ENCODE measurements around the gene SUGCT.

Gene SUGCT

GRCh38 chr7:40833888-40834234, 699.1 kb downstream of the SUGCT start (continued):
- no peak for TF ChIP-seq ZBTB10 (tag by site-specific recombination; IDR thresholded peaks at IDR 0.05)
- TF ChIP-seq MZF1 (tag by site-specific recombination; IDR thresholded peaks at IDR 0.05; ENCODE audit: borderline replicate concordance): no peak
- no peak for TF ChIP-seq ZNF202 (tag by site-specific recombination; IDR thresholded peaks at IDR 0.05; ENCODE audit: borderline replicate concordance)
- TF ChIP-seq KLF8 (tag by site-specific recombination; IDR thresholded peaks at IDR 0.05): no peak

- POLR2A ChIA-PET: no interaction called here
- no peak overlapping the region for H3K27ac ChIP-seq (ENCODE audit: extremely low read depth, low read depth, low read length)
- H3K36me3 ChIP-seq (ENCODE audit: control insufficient read depth in 2 of 2, insufficient read depth in 1 of 2, low read length in 2 of 2): no peaks in the 10 kb centered on the region
- H3K4me1 ChIP-seq (ENCODE audit: control insufficient read depth, insufficient read depth, low read length): no peaks in the 10 kb centered on the region
- CTCF ChIA-PET: interaction anchor here (0.6 to 0.7 kb wide), 2 partner anchors 290 to 868 kb away, joined by 3 read pairs; no protein-coding TSS in a partner anchor
- H3K4me3 ChIP-seq (ENCODE audit: low read depth, low read length): no peak overlapping the region
- TF ChIP-seq ZNF404 (tag by site-specific recombination; IDR thresholded peaks at IDR 0.05) (no peak), ZFP37 (tag by site-specific recombination; IDR thresholded peaks at IDR 0.05) (no peak), ZNF302 (tag by site-specific recombination; IDR thresholded peaks at IDR 0.05; ENCODE audit: low read depth) (no peak), SP3 (tag by site-specific recombination; IDR thresholded peaks at IDR 0.05) (no peak), WT1 (tag by site-specific recombination; IDR thresholded peaks at IDR 0.05) (no peak), ZNF214 (tag by site-specific recombination; IDR thresholded peaks at IDR 0.05; ENCODE audit: borderline replicate concordance) (no peak), KLF17 (tag by site-specific recombination; IDR thresholded peaks at IDR 0.05) (no peak), KLF10 (tag by site-specific recombination; IDR thresholded peaks at IDR 0.05) (no peak), ZNF423 (tag by site-specific recombination; IDR thresholded peaks at IDR 0.05) (no peak), ZNF148 (tag by site-specific recombination; IDR thresholded peaks at IDR 0.05; ENCODE audit: borderline replicate concordance) (no peak), SETDB1 (IDR thresholded peaks at IDR 0.05; ENCODE audit: insufficient read length, low read length) (no peak), ZEB2 (tag by site-specific recombination; IDR thresholded peaks at IDR 0.05) (no peak), ZNF433 (tag by site-specific recombination; IDR thresholded peaks at IDR 0.05; ENCODE audit: low read depth) (no peak), ZBTB10 (tag by site-specific recombination; IDR thresholded peaks at IDR 0.05) (no peak), ZNF791 (tag by site-specific recombination; IDR thresholded peaks at IDR 0.05) (no peak), GLI4 (tag by site-specific recombination; IDR thresholded peaks at IDR 0.05) (no peak), PRDM4 (tag by site-specific recombination; IDR thresholded peaks at IDR 0.05) (no peak), ZNF501 (tag by site-specific recombination; IDR thresholded peaks at IDR 0.05) (no peak)
- H3K9me3 ChIP-seq (ENCODE audit: control insufficient read depth, insufficient read depth, low read depth, low read length): no peaks in the 10 kb centered on the region
Measured at GRCh38 chr7:40836218-40836617, 701.4 kb downstream of the SUGCT start.

All from HEK293 (cell line).